22Rv1 (cell line): ENCODE data around the gene CEP128.

Experiments used
- H3K27ac ChIP-seq: fragments of 450-650 bp; 2 replicates; pipeline ENCODE4 v1.5.1; 2017
- CTCF ChIP-seq: fragments of 450-650 bp; IDR thresholded peaks from 2 replicates; pipeline ENCODE4 v1.5.1; 2017; ENCODE audit warnings: mild to moderate bottlenecking
- ZFX ChIP-seq: fragments of 450-650 bp; IDR thresholded peaks from 2 replicates; pipeline ENCODE4 v1.6.1; 2017; ENCODE audit warnings: antibody characterized with exemption, borderline replicate concordance

The CEP128 gene

DNA sequence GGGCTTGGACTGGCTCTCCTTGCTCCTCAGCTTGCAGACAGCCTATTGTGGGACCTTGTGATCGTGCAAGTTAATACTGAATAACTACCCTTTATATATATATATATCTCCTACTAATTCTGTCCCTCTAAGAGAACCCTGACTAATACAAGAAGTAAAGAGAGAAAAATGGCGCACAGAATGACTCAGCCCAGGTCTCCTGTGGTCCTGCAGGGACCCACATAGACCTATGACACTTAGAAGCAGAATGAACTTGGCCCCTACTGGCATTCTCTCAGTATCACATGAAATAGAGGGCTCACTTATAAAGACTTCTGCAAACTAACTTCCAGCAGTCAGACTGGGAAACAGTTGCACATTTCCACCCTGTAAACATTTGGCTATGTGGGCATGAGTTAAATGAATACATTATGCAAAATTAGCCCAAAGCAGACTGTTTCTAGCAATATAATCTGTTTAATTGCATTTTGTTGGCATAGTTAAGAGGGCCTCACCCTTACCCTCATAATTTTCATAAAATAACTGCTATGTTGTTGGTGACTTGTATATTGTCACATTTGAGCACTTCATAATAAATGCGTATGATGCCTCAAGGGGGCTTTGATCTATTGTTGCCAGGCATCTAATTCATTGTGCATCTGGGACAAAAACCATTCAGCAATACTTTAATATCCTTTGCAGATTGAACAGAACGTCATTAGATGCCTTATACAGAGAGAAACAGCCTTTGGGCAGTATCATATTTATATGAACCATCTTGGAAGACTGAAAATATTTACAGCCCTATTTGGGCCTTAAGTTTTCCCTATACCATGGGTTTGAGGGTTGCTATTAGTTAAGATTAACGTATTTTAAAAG is 380.5 kb downstream of the CEP128 start:
- H3K27ac ChIP-seq, result no peak overlapping the region
- TF ChIP-seq ZFX, result no peak
- no peak for TF ChIP-seq CTCF

DNA sequence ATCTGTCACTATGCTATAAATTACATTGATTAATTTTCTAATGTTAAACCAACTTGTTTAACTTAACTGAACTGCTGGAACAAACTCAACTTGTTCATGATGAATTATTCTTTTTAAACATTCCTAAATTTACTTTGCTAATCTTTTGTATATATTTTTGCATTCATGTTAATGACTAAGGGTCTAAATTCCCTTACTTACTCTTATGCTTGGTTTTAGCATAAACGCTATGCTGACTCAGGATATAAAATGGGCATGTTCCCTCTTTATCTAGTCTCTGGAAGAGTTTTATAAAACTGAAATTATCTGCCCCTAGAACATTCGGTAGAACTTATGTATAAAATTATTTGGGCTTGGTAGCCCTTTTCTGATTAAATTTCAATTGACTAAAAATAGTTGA is 387.4 kb downstream of the CEP128 start:
- no peak for TF ChIP-seq ZFX
- no peak for TF ChIP-seq CTCF
- no peak overlapping the region for H3K27ac ChIP-seq

DNA sequence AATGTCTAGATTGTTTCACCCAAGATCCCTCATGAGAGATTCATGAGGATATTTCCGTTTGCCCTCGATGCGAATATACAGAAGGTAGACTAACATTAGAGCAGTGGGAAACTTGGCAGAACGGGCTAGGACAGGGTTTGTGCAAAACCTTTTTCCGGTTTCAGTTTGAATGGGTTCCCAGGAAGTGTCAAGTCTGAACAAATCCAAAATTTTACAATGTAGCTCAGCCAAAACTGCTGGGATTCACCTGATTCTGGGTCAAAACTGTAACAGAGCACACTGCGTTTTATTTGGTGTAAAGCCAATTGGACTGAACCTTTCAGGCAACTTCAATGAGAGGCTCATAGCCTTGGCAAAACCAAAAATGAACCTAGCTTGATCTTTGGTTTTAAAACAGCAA is 392.4 kb downstream of the CEP128 start:
- no peak for TF ChIP-seq ZFX
- no peak for TF ChIP-seq CTCF
- H3K27ac ChIP-seq, result no peak overlapping the region

- no peak overlapping the region for H3K27ac ChIP-seq
- TF ChIP-seq CTCF (no peak), ZFX (no peak)
Observed at GRCh38 chr14:80545935-80546854, 395.3 kb downstream of the CEP128 start.

GRCh38 chr14:80544366-80544765 is 397.2 kb downstream of the CEP128 start:
- H3K27ac ChIP-seq, result no peak overlapping the region
- no peak for TF ChIP-seq ZFX
- TF ChIP-seq CTCF, result no peak

- no peak for TF ChIP-seq ZFX
- TF ChIP-seq CTCF, result no peak
- H3K27ac ChIP-seq, result no peak overlapping the region
Observed at GRCh38 chr14:80543211-80543610, 398.3 kb downstream of the CEP128 start.
